GM12865 (cell line): Measurements from ENCODE around the gene TICAM1.
"Not testable (repeated sequence)": the region's sequence is repeated elsewhere in the genome, so short reads cannot be mapped to it uniquely, and the experiment has no call there.

Experiments
- DNase-seq: peaks from one replicate; pipeline ENCODE4 v3.0.0; 2010; ENCODE audit warnings: low read depth
- H3K4me3 ChIP-seq: 2 replicates; pipeline ENCODE4 v1.5.1; 2011; ENCODE audit warnings: mild to moderate bottlenecking, low read depth, low read length, control low read depth
- CTCF ChIP-seq: IDR thresholded peaks from 2 replicates; pipeline ENCODE4 v1.5.1; 2011; ENCODE audit warnings: low read length, control low read depth, low read depth, inconsistent platforms; ENCODE audit not compliant: insufficient read depth; ENCODE audit errors: missing control alignments

TICAM1 gene

GRCh38 chr19:4852484-4852883, 21.0 kb upstream of the TICAM1 start:
- no peak for DNase-seq
- no peak for TF ChIP-seq CTCF
- no peak overlapping the region for H3K4me3 ChIP-seq

GRCh38 chr19:4851551-4852290, 20.2 kb upstream of the TICAM1 start:
- TF ChIP-seq CTCF = peak; percentile 93
- DNase-seq = peak; percentile 85
- no peak overlapping the region for H3K4me3 ChIP-seq

GRCh38 chr19:4849019-4849418, 17.5 kb upstream of the TICAM1 start:
- no peak overlapping the region for H3K4me3 ChIP-seq
- DNase-seq = no peak
- TF ChIP-seq CTCF = no peak

- no peak overlapping the region for H3K4me3 ChIP-seq
- no peak for TF ChIP-seq CTCF
- DNase-seq = no peak
Observed at GRCh38 chr19:4847190-4847973, 15.9 kb upstream of the TICAM1 start.

GRCh38 chr19:4845975-4846374, 14.5 kb upstream of the TICAM1 start:
- H3K4me3 ChIP-seq, DNase-seq: not testable (repeated sequence)

GRCh38 chr19:4844348-4845179, 13.1 kb upstream of the TICAM1 start:
- no peak overlapping the region for H3K4me3 ChIP-seq
- no peak for DNase-seq
- TF ChIP-seq CTCF = no peak

GRCh38 chr19:4843647-4843965, 12.1 kb upstream of the TICAM1 start:
- no peak overlapping the region for H3K4me3 ChIP-seq
- TF ChIP-seq CTCF = no peak
- DNase-seq = no peak
